PC-9 (cell line): Measurements from ENCODE around the gene MYD88. TPM values are rescaled to one million over a fixed set of nuclear protein-coding genes. Genes with fewer than 3 reads are reported as not detected.

Experiments used
- BruUV-seq: library from RNA; stranded (reverse); fragments of 400-500 nt; replicated peaks from 2 replicates; lab custom pipeline; 2021; lab: Mats Ljungman, UMichigan
- CTCF ChIA-PET: fragments of 300-600 bp; sonication (Branson Sonifier 250); formaldehyde crosslinking; loops from one replicate; lab custom pipeline; 2022; ENCODE audit warnings: antibody characterized with exemption; lab: Charles Lee
- POLR2A ChIA-PET: fragments of 300-600 bp; sonication (Branson Sonifier 250); formaldehyde crosslinking; loops from one replicate; lab custom pipeline; 2022; ENCODE audit warnings: antibody characterized with exemption; ENCODE audit not compliant: unreplicated experiment; lab: Charles Lee
- DNase-seq, 2 experiments: peaks; one replicate each; pipeline versions ENCODE4 v3.0.0 to v3.0.0-alpha.2; 2015 to 2022; ENCODE audit warnings: mixed read lengths in 1 of 2
- H2AFZ ChIP-seq: fragments of 200-600 bp; sonication (generic); 2 replicates; pipeline ENCODE4 v1.8.1; 2017; ENCODE audit warnings: antibody characterized with exemption
- H3F3A ChIP-seq: fragments of 200-600 bp; sonication (generic); 2 replicates; pipeline ENCODE4 v1.8.1; 2017; ENCODE audit warnings: antibody characterized with exemption, mild to moderate bottlenecking, low read depth; ENCODE audit not compliant: insufficient read depth
- H3K27ac ChIP-seq: fragments of 200-600 bp; sonication (generic); 2 replicates; pipeline ENCODE4 v1.6.1; 2016; ENCODE audit warnings: mixed run types
- H3K27me3 ChIP-seq: fragments of 200-600 bp; sonication (generic); 2 replicates; pipeline ENCODE4 v1.6.1; 2016; ENCODE audit warnings: low read depth, mixed run types; ENCODE audit not compliant: insufficient read depth
- H3K36me3 ChIP-seq: fragments of 200-600 bp; sonication (generic); 2 replicates; pipeline ENCODE4 v1.6.1; 2016; ENCODE audit warnings: low read depth, mixed run types
- H3K4me1 ChIP-seq: fragments of 200-600 bp; sonication (generic); replicated peaks from 2 replicates; pipeline ENCODE4 v1.6.1; 2016; ENCODE audit warnings: mixed run types; ENCODE audit not compliant: insufficient read depth
- H3K4me2 ChIP-seq: fragments of 200-600 bp; sonication (generic); 2 replicates; pipeline ENCODE4 v1.6.1; 2017; ENCODE audit warnings: mixed run types
- H3K4me3 ChIP-seq: fragments of 200-600 bp; sonication (generic); 2 replicates; pipeline ENCODE4 v1.6.1; 2016; ENCODE audit warnings: mixed run types
- H3K79me2 ChIP-seq: fragments of 200-600 bp; sonication (generic); 2 replicates; pipeline ENCODE4 v1.6.1; 2017; ENCODE audit warnings: low read depth, mixed run types
- H3K9me2 ChIP-seq: fragments of 200-600 bp; sonication (generic); 2 replicates; pipeline ENCODE4 v1.8.1; 2017; ENCODE audit warnings: mild to moderate bottlenecking; ENCODE audit not compliant: insufficient read depth
- H3K9me3 ChIP-seq: fragments of 200-600 bp; sonication (generic); 2 replicates; pipeline ENCODE4 v1.8.1; 2016; ENCODE audit warnings: low read depth; ENCODE audit not compliant: insufficient read depth
- H4K20me1 ChIP-seq: fragments of 200-600 bp; sonication (generic); 2 replicates; pipeline ENCODE4 v1.8.1; 2017; ENCODE audit not compliant: insufficient read depth
- EZH2 ChIP-seq: fragments of 200-600 bp; sonication (generic); IDR thresholded peaks from 2 replicates; pipeline ENCODE4 v1.8.0; 2017; ENCODE audit warnings: antibody characterized with exemption, low read depth
- intact Hi-C: fragments of 100-400 bp; cut with micrococcal nuclease; formaldehyde crosslinking; loops from one replicate; pipeline ENCODE4 v1.10.0; 2022; ENCODE audit not compliant: unreplicated experiment
- total RNA-seq: library from RNA; stranded (reverse); gene quantifications from 2 replicates; pipeline ENCODE4 v1.2.3, GENCODE V29; 2021
- TF ChIP-seq, protein P1 (sequence below): fragments of 200-600 bp; sonication (generic); conservative IDR thresholded peaks from 2 replicates; pipeline ENCODE4 v1.6.1; 2017; ENCODE audit warnings: mixed run types, antibody characterized with exemption, mild to moderate bottlenecking, moderate library complexity

MYD88 gene
- total RNA-seq, 1 experiment from 2014 or later, result 25.0 TPM

DNA sequence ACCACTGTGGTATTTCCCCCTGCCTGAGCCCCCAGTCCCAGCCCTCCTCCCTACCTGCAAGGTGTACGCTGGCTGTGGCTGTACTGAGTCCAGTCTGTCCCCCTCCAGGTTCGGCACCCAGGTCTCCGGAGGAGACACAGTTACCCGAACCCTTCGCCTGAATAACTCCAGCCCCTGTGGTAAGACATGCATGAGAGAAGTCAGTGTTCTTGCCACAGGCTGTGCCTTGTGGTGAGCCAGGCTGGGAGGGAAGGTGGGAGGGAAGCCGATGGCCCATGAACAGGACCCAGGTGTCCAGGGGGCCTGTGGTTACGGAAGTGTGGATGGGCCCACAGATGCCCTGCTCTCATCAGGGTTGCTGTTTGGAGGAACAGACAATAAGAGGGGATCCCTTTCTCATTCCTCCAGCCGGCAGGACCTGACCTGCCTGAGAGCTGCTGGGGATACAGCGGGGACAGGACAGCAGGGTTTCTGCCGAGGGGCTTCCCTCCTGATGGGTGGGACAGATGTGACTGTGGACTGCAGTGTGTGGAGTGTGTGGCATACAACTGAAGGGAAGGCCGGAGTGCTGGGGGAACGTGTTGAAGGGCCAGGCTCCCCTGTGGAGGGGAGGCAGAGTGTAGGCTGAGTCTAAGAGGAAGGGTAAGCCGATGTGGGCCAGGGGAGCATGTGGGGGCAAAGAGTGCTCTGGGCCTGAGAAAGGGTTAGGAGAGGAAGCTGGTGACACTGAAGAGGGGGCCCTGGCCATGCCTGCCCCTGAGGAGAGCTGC lies 23.4 kb upstream of the MYD88 start:
- Histone ChIP-seq H3K9me2 (no peaks in the 10 kb centered on the region), H2AFZ (no peak overlapping the region), H3K79me2 (no peaks in the 10 kb centered on the region), H3K4me2 (no peak overlapping the region), H3K36me3 (no peaks in the 10 kb centered on the region), H3K4me1 (no peaks in the 10 kb centered on the region), H3K4me3 (no peak overlapping the region), H3K9me3 (no peaks in the 10 kb centered on the region), H4K20me1 (no peaks in the 10 kb centered on the region), H3F3A (no peaks in the 10 kb centered on the region), H3K27me3 (no peaks in the 10 kb centered on the region), H3K27ac (no peak overlapping the region)
- no peak for TF ChIP-seq EZH2
- TF ChIP-seq, protein P1, sequence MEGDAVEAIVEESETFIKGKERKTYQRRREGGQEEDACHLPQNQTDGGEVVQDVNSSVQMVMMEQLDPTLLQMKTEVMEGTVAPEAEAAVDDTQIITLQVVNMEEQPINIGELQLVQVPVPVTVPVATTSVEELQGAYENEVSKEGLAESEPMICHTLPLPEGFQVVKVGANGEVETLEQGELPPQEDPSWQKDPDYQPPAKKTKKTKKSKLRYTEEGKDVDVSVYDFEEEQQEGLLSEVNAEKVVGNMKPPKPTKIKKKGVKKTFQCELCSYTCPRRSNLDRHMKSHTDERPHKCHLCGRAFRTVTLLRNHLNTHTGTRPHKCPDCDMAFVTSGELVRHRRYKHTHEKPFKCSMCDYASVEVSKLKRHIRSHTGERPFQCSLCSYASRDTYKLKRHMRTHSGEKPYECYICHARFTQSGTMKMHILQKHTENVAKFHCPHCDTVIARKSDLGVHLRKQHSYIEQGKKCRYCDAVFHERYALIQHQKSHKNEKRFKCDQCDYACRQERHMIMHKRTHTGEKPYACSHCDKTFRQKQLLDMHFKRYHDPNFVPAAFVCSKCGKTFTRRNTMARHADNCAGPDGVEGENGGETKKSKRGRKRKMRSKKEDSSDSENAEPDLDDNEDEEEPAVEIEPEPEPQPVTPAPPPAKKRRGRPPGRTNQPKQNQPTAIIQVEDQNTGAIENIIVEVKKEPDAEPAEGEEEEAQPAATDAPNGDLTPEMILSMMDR, result no peak
- intact Hi-C loops, result loop anchor here (5.0 kb wide), 2 partner anchors 232 to 258 kb away; partner anchors contain the start of gene XYLB
- BruUV-seq, result TSS peak; percentile 16
- DNase-seq, result no peak
- CTCF ChIA-PET, result no interaction called here
- POLR2A ChIA-PET, result no interaction called here

DNA sequence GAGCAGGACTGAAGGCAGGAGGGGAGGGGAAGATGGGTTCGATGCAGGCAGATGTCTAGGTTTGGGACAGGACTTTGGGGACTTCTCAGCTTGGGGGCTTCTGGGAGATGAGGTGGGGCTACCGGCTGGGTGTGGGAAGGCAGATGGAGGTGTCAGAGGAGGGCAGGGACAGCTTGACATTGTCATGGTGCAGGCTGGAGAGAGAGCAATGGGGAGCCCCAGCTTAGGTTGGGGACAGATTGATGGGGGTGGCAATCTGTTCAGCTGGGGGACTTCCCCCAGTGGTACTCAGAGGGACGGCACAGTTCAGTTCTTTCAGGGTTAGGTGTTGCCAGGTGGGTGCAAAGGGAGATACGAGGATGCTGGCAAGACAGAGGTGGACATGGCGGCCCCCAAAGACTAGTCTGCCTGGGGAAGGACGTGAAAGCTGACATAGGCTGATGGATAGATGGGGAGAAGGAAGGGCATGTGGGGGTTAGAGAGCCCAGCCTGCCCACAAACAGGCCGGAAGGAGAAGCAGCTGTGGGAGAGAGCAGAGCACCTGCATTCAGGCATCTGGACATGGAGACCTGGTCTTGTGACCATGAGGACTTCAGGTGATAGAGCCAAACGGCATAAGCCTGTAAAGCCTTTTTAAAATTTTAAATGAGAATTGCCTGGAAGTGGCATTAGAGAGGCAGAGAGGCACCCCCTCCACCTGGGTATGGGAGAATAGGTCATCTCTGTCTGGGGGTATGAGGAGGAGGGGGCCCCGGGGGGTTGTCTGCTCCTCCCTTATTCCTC lies 22.6 kb upstream of the MYD88 start:
- intact Hi-C loops, result loop anchor here (2.0 to 5.0 kb wide), 3 partner anchors 111 to 259 kb away; partner anchors contain the start of gene XYLB
- Histone ChIP-seq H3K27ac (no peak overlapping the region), H3K4me2 (no peak overlapping the region), H3F3A (no peaks in the 10 kb centered on the region), H3K4me3 (no peak overlapping the region), H3K4me1 (no peaks in the 10 kb centered on the region), H3K36me3 (no peaks in the 10 kb centered on the region), H3K9me3 (no peaks in the 10 kb centered on the region), H3K9me2 (no peaks in the 10 kb centered on the region), H2AFZ (no peak overlapping the region), H3K79me2 (no peaks in the 10 kb centered on the region), H4K20me1 (no peaks in the 10 kb centered on the region), H3K27me3 (no peaks in the 10 kb centered on the region)
- no peak for TF ChIP-seq EZH2
- TF ChIP-seq, protein P1, result no peak
- DNase-seq, result no peak
- POLR2A ChIA-PET, result no interaction called here
- no TSS peak for BruUV-seq
- CTCF ChIA-PET, result no interaction called here

DNA sequence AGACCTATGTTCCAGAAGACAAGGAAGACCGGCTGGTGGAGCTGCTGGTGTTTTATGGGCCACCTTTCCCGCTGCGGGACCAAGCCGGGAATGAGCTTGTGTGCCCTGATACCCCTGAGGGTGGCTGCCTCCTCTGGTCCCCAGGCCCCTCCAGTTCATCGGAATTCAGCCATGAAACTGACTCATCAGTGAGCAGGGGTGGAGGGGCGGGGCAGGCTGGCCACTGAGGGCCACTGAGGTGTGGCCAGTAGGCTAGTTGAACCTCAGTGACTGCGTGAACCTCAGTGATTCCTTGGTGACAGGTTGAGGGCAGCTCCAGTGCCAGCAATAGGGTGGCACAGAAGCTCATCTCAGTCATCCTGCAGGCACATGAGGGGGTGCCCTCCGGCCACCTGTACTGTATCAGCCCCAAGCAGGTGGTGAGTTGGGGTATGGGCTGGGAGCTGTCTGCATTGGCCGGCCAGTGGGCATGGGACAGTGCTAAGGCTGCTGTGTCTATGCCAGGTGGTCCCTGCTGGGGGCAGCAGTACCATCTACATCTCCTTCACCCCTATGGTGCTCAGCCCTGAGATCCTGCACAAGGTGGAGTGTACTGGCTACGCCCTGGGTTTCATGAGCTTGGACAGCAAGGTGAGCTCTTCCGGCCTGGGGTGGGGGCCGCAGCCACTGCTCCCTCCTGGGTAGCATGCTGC lies 21.8 kb upstream of the MYD88 start:
- BruUV-seq, result no TSS peak
- Histone ChIP-seq H3K79me2 (no peaks in the 10 kb centered on the region), H2AFZ (no peak overlapping the region), H3K27me3 (no peaks in the 10 kb centered on the region), H3K36me3 (no peaks in the 10 kb centered on the region), H3F3A (no peaks in the 10 kb centered on the region), H3K4me2 (no peak overlapping the region), H4K20me1 (no peaks in the 10 kb centered on the region), H3K27ac (no peak overlapping the region), H3K9me2 (no peaks in the 10 kb centered on the region), H3K9me3 (no peaks in the 10 kb centered on the region), H3K4me3 (no peak overlapping the region), H3K4me1 (no peaks in the 10 kb centered on the region)
- DNase-seq, result no peak
- ChIA-PET POLR2A (interaction anchor here (0.6 kb wide), 2 partner anchors 20 to 1061 kb away, joined by 4 to 7 read pairs; no protein-coding TSS in a partner anchor), CTCF (interaction anchor here (1.5 kb wide), 1 partner anchor 115 kb away, joined by 7 read pairs; no protein-coding TSS in a partner anchor)
- TF ChIP-seq, protein P1, result no peak
- TF ChIP-seq EZH2, result no peak
- intact Hi-C loops, result loop anchor here (2.0 to 5.0 kb wide), 3 partner anchors 112 to 259 kb away; partner anchors contain the start of gene XYLB
